Measurements from ENCODE around the gene FZR1. TPM values are rescaled to one million over a fixed set of nuclear protein-coding genes. Genes with fewer than 3 reads are reported as not detected.

The FZR1 gene
- total and polyA plus RNA-seq, 7 donors, result 12.8 to 25.8 (median 24.3) TPM

DNA sequence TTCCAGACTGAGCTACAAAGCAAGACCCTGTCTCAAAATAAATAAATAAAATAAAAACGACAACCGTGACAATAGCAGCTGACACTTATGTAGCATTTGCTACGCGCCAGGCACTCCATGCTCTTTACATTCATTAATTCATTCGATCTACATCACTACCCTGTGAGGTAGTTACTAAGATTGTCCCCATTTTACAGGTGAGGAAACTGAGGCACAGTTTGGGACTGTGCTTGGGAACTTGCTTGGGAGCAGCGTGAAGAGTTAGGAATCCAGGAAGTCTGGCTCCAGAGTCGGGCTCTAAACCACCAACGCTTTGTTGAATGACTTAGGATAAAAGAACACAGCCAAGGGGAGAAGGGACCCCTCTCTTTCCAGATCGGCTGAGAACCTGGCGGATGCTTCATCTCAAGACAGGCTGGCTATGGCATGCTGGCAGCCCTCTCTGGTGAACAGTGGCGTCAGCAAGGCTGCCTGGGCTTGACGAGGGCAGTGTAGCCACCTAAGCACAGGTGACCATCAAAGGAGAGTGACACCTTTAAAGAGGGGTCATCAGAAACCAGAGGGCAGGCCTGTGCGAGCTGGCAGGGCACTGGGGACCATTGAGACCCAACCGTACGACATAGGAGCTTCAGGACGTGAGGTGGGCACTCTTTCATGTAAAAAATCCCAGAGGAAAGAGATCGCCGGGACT is 6.2 kb upstream of the FZR1 start:
- peak; percentile 4 to 17 (median 10) for ATAC-seq
- no peaks in the 10 kb centered on the region for H3K9me3 ChIP-seq
- peaks cover 14% of the 10 kb centered on the region for H3K4me1 ChIP-seq

DNA sequence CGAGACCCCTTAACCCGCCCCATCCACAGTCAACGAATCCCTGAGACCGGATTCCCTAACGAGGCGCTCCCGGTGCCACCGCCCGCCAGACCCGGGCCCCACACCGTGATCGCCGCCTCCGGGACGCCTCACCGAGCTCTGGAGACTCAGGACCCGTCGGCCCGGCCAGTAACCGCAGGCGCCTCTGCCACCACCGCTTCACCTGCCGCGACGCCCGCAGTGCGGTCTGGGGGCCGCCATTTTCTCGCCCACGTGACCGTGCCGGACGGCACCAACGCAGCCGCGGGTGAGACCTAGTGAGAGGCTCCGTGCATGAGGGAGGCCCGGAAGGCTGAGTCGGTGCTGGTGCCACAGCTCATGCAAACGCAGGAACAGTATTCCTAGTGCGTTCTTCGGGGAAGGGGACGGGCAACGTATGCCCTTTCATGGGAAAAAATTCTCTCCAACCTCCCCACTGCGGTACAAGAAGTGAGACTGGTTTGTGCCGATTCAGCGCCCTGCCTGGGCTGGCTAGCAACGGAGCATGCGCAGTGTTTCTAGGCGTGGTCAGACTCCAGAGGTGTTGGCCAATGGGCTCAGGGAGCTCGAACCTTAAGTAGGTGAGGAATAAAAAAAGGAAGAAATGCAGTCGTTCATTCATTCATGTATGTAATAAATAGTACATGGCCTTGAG is 5.5 kb upstream of the FZR1 start, which contains the start of gene DOHH:
TSS of gene DOHH (minus strand) at position 246 of the 673 bp plus-strand sequence. CDS start 3,860 bp downstream, outside the sequence.
- H3K36me3 ChIP-seq (ENCODE audit: insufficient read depth in 1 of 2, low read depth in 1 of 2), result peaks cover 0 to 19% of the 10 kb centered on the region in 2 donors
- 0 to 1% (median 0%) methylated on average over 43 to 52 of the region's 52 CpGs for WGBS, 3 donors
- TF ChIP-seq, protein P1, sequence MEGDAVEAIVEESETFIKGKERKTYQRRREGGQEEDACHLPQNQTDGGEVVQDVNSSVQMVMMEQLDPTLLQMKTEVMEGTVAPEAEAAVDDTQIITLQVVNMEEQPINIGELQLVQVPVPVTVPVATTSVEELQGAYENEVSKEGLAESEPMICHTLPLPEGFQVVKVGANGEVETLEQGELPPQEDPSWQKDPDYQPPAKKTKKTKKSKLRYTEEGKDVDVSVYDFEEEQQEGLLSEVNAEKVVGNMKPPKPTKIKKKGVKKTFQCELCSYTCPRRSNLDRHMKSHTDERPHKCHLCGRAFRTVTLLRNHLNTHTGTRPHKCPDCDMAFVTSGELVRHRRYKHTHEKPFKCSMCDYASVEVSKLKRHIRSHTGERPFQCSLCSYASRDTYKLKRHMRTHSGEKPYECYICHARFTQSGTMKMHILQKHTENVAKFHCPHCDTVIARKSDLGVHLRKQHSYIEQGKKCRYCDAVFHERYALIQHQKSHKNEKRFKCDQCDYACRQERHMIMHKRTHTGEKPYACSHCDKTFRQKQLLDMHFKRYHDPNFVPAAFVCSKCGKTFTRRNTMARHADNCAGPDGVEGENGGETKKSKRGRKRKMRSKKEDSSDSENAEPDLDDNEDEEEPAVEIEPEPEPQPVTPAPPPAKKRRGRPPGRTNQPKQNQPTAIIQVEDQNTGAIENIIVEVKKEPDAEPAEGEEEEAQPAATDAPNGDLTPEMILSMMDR (IDR thresholded peaks at IDR 0.05), result no peak
- H3K4me1 ChIP-seq, result peaks cover 21% of the 10 kb centered on the region
- no peaks in the 10 kb centered on the region for H3K9me3 ChIP-seq
- peak; percentile 95 to 98 (median 96) for ATAC-seq
- H3K4me3 ChIP-seq, result peak within 1 kb of the TSS; percentile 96
- intact Hi-C loops (cut with DNase I), result no loop called here
- H3K27ac ChIP-seq, result peak within 1 kb of the TSS; percentile 95
- peak; percentile 95 to 98 for DNase-seq
- no peaks in the 10 kb centered on the region for H3K27me3 ChIP-seq (ENCODE audit: insufficient read depth in 3 of 3, low read length in 2 of 3)

More for the DNA sequence above, 6.2 kb upstream of the FZR1 start:
- TF ChIP-seq, protein P1 (IDR thresholded peaks at IDR 0.05), result no peak
- peaks cover 0 to 26% of the 10 kb centered on the region in 2 donors for H3K36me3 ChIP-seq (ENCODE audit: insufficient read depth in 1 of 2, low read depth in 1 of 2)
- 19 to 25% (median 19%) methylated on average over 17 to 18 of the region's 18 CpGs for WGBS, 3 donors
- peak overlapping the region; percentile 95 for H3K27ac ChIP-seq
- no peak for DNase-seq
- H3K4me3 ChIP-seq, result peak overlapping the region; percentile 96
- intact Hi-C loops (cut with DNase I), result no loop called here
- H3K27me3 ChIP-seq (ENCODE audit: insufficient read depth in 3 of 3, low read length in 2 of 3), result no peaks in the 10 kb centered on the region

DNA sequence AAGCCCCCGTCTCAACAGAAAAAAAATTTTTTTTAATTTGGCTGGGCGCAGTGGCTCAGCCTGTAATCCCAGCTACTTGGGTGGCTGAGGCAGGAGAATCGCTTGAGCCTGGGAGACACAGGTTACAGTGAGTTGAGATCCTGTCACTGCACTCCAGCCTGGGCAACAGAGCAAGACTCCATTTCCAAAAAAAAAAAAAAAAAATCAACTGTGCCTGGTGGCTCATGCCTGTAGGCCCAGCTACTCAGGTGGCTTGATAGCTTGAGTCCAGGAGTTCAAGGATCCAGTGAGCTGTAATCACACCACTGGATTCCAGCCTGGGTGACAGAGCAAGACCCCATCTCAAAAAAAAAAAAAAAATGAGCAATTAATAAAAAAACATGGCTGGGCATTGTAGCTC is 4.3 kb upstream of the FZR1 start:
- TF ChIP-seq, protein P1 (IDR thresholded peaks at IDR 0.05), result no peak
- DNase-seq (no peak), ATAC-seq (no peak)
- peaks cover 0 to 7% of the 10 kb centered on the region in 2 donors for H3K36me3 ChIP-seq (ENCODE audit: insufficient read depth in 1 of 2, low read depth in 1 of 2)
- 88 to 89% (median 89%) methylated on average over 3 of the region's 3 CpGs for WGBS, 3 donors
- no peaks in the 10 kb centered on the region for H3K9me3 ChIP-seq
- H3K27ac ChIP-seq, result no peak overlapping the region
- intact Hi-C loops (cut with DNase I), result no loop called here
- peaks cover 22% of the 10 kb centered on the region for H3K4me1 ChIP-seq
- H3K4me3 ChIP-seq, result no peak overlapping the region
- no peaks in the 10 kb centered on the region for H3K27me3 ChIP-seq (ENCODE audit: insufficient read depth in 3 of 3, low read length in 2 of 3)

DNA sequence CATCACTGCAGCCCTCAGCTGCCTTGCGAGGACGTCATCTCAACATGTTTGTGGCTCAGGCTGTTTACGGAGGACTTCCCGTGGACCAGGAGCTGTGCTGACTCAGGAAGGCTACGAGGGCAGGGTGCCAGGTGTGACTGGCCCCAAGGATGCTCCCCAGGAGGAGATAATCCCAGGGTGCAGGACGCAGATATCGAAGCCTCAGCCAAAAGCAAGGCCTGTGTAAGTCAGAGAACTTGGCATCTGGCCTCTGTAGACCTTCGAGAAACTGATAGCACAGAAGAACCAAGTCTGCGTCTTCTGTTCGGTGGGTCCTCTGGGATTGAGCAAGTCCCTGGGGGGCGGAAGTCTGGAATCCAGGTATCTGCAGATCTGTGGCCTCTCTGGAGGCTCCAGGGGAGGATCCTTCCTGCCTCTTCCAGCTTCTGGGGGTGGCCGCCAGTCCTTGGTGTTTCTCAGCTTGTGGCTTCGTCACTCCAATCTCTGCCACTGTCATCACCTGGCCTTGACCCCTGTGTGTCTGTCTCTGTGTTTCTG is 3.0 kb upstream of the FZR1 start:
- intact Hi-C loops (cut with DNase I), result no loop called here
- no peaks in the 10 kb centered on the region for H3K36me3 ChIP-seq (ENCODE audit: insufficient read depth in 1 of 2, low read depth in 1 of 2)
- no peak overlapping the region for H3K27ac ChIP-seq
- H3K9me3 ChIP-seq, result no peaks in the 10 kb centered on the region
- H3K27me3 ChIP-seq (ENCODE audit: insufficient read depth in 3 of 3, low read length in 2 of 3), result no peaks in the 10 kb centered on the region
- ATAC-seq, result no peak
- WGBS, 3 donors, result 81 to 84% (median 82%) methylated on average over 13 of the region's 13 CpGs
- TF ChIP-seq, protein P1 (IDR thresholded peaks at IDR 0.05), result no peak
- no peak overlapping the region for H3K4me3 ChIP-seq
- DNase-seq, result no peak
- H3K4me1 ChIP-seq, result peaks cover 27% of the 10 kb centered on the region
